Measurements from ENCODE around the gene BDKRB2.

BDKRB2 gene

GRCh38 chr14:96201157-96201556 is 3.5 kb upstream of the BDKRB2 start:
- DNase-seq: no peak

GRCh38 chr14:96201965-96202364 is 2.7 kb upstream of the BDKRB2 start:
- no peak for DNase-seq

DNA sequence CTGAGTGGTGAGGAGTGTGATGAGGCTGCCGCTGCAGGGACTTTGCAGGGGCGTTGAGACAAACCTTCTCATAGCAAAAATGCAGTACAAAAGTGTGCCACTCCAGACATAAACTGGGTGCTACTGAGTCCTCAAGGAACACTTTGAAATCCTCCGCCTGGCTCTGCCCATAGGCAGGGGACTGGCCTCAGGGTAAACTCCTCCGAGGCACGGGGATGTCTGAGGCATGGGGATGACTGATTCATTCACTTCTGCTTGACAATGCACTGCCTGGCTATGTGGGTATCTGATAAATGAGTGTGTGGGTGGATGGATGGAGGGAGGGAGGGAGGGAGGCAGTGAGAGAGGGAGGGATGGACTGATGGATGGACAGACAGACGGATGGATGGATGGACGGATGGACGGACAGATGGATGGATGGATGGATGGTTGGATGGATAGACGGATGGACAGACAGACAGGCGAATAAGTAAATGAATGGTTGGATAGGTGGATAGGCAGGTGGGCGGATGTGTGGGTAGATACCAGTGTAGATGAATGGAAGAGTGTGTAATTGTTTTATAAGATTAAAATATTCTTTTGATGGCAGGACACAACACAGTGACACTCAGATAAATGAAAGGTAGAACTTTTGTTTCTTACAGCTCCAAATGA is 2.1 kb upstream of the BDKRB2 start:
- DNase-seq: no peak

- no peak for DNase-seq
These were observed 1.5 kb upstream of the BDKRB2 start for GRCh38 chr14:96203116-96203515.

DNA sequence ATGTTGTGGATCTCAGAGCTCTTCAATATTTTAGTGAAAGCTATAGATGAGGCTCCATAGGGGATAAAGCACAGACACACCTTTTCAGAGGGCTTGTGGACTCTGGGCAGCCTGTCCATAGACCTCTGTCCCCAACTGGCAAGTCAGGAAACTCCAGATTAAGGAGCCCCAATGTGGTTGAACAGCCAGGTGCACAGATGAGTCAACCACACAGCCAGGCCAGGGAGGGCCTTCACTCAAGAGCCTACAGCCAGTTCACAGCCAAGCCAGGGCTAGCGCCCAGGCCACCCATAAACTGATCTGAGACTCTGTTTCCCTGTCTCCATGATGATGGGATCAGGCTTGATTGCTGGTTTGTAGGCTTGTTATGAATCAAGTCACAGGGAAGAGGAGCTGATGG is 1.0 kb upstream of the BDKRB2 start:
- no peak for DNase-seq

- no peak for DNase-seq
These were observed 679 bp downstream of the BDKRB2 start for GRCh38 chr14:96205059-96205977.

DNA sequence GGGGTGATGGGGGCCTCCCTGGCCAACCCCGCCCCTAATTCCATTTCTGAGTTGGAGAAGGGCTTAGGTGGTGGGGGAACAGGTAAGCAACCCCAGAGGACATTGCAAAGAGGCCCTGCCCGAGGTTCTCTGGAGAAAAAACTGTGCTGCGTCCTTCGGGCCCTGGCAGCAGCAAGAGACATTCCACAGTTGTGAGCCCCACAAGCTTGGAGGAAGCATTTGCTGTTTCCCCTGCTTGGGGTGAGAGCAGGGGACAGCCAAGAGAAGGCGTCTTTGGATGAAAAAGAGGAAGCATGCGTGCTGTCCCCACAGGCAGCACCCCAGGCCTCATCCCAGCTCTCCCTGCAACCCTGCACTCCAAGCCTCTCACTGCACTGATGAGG is 1.3 kb downstream of the BDKRB2 start:
- DNase-seq: no peak

- DNase-seq: no peak
These were observed 1.8 kb downstream of the BDKRB2 start for GRCh38 chr14:96206461-96206860.

GRCh38 chr14:96207686-96208085 is 3.0 kb downstream of the BDKRB2 start:
- no peak for DNase-seq

DNA sequence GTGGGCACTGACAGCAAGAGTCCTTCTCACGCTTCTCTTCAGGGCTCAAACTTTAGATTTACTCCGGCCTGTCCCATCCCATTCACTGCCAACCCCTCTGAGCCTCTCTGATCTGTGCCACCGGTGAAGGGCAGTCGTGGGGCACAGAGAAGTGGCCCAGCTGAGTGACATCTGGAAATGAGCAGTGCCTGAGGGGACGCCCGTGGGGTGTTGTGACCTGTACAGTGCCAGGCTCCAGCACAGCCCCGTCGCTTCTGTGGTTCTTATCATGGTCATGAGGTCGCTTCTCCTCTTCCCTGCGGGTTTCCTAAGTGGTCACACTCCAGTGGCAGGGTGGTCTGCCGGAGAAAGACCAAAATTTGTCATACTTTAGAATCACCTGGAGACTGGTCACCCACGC is 4.1 kb downstream of the BDKRB2 start:
- DNase-seq: no peak

DNA sequence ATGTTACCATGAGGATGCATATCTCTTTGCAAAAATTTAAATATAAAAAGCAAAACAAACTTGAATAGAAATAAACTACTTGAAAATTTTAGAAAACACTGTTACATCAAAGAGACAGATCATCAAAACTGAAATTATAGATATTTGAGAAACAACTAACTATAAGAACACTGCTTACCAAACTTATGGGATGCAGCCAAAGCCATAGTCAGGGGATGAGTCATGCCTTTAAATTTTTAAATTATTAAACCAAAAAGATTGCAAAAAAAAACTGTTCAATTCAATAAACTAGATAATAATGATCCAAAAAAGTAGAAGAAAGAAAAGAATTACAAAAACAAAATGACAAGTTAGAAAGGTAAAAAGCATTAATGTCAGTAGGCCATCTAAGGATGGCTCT is 7.5 kb downstream of the BDKRB2 start:
- DNase-seq: no peak

- DNase-seq: no peak
These were observed 8.3 kb downstream of the BDKRB2 start for GRCh38 chr14:96212896-96213295.

- no peak for DNase-seq
These were observed 9.3 kb downstream of the BDKRB2 start for GRCh38 chr14:96213871-96214465.

DNA sequence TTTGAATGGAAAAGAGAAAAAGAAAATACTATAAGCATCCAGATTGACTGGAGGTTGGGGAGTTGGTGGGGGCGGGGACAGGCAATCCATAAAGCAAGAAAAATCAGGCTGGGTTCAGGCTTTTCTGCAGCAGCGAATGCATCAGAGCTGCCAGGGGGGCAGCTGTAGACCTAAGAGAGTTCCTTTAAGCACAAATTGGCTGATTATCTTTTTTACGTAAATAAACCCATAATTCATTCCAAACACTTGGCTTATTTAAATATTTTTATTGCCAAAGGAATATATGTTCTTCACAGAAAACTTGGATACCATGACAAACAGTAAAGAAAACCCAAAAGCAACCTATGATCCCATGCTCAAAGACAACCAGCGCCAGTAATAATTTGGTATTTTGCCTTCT is 10.2 kb downstream of the BDKRB2 start:
- DNase-seq: no peak

DNA sequence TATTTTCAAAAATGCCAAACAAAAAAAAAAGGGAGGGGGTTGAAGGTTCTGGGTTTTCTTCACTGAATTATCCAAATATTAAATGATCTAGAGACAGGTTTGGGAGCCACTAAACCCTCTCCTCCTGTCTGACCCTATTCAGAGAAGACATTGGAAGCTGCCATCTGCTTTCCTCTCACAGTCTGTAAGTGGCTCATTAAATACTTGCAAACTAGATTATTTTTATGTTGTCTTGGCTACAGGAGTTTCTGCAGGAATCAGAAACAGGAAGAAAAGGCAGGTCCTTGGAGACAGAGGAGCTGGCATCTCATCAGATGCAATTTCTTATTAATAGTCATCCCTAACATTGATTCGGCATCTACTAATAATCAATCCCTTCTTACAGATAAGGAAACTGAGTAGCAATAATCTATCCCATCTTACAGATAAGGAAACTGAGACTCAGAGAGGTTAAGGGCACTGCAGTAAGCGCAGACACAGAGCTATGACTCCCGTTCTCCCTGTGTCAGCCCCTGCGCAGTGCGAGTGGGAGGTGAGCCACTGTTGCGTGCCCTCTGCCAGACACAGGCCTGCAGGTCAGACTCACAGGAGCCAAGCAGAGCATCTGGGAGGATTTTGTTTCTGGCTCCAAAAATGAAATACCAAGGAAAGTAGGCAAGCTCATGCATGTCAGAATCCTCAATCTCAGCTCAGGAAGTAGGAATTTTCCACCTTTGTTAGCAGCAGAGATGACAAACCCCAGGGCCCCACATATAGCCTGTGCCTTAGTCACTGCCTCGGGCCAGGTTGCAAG is 11.0 kb downstream of the BDKRB2 start:
- DNase-seq: no peak

- no peak for DNase-seq
These were observed 12.0 kb downstream of the BDKRB2 start for GRCh38 chr14:96216627-96217026.

- no peak for DNase-seq
These were observed 12.8 kb downstream of the BDKRB2 start for GRCh38 chr14:96217376-96217913.

DNA sequence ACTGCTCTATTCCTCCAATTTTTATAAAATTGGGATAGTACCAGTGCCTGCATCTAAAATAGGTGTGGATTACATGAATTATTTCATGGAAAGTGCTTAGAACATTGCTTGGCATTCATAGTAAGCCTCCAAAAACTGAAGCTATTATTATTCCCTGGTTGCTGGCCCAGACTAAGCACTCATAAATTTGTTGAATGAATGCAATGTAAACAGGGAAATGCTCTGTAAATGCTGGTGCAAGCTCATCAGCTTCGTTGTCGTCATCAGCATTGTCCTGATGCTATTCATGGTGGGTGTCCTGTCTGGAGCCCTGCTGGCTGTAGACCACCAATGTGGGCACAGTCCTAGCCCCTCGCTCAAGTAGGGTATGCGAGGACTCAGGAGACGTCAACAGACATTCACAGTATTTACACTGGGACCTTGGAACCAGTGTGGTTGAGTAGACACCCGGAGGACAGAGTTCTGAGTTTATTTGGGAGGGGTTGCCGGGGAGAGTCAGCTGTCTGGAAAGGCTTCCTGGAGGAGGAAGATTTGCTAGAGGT is 16.5 kb downstream of the BDKRB2 start:
- no peak for DNase-seq

GRCh38 chr14:96221841-96222240 is 17.2 kb downstream of the BDKRB2 start:
- no peak for DNase-seq

GRCh38 chr14:96224480-96225096 is 19.9 kb downstream of the BDKRB2 start:
- no peak for DNase-seq

- no peak for DNase-seq
These were observed 20.6 kb downstream of the BDKRB2 start for GRCh38 chr14:96225213-96225612.

- DNase-seq: no peak
These were observed 21.1 kb downstream of the BDKRB2 start for GRCh38 chr14:96225745-96226151.

Measured in suppressor macrophage treated with lipopolysaccharide for 4 hours (primary cell).